Kidney (tissue), 14 donors: ENCODE results near the gene CNTROB. TPM values are rescaled to one million over a fixed set of nuclear protein-coding genes. Genes with fewer than 3 reads are reported as not detected.
A peak's percentile ranks its signal among the peaks of the same experiment; 100 is the strongest.

Experiments used
- DNase-seq, 5 donors: peaks; one replicate each; pipeline ENCODE4 v3.0.0-alpha.2; 2013 to 2020
- FAIRE-seq: peaks from 2 replicates; lab custom pipeline; 2012; peaks lifted over from hg19 to GRCh38; lab: Jason Lieb, UNC
- H3K27ac ChIP-seq, 2 donors: one replicate each; pipeline ENCODE4 v1.7.0; 2013; ENCODE audit warnings: low read depth in 2 of 2, low read length in 2 of 2, inconsistent platforms in 1 of 2
- H3K27me3 ChIP-seq: one replicate; pipeline ENCODE4 v1.7.1; 2013; ENCODE audit warnings: low read length, inconsistent platforms; ENCODE audit not compliant: control insufficient read depth, insufficient read depth
- H3K36me3 ChIP-seq, 3 donors: one replicate each; pipeline versions ENCODE4 v1.7.0 to v1.7.1; 2013; ENCODE audit warnings: low read length in 3 of 3, control low read depth in 1 of 3, inconsistent platforms in 1 of 3; ENCODE audit not compliant: insufficient read depth in 3 of 3, control insufficient read depth in 2 of 3
- H3K4me1 ChIP-seq, 3 donors: one replicate each; pipeline versions ENCODE4 v1.7.0 to v1.7.1; 2013; ENCODE audit warnings: low read length in 3 of 3, inconsistent platforms in 1 of 3, low read depth in 1 of 3; ENCODE audit not compliant: control insufficient read depth in 2 of 3, insufficient read depth in 2 of 3
- H3K4me3 ChIP-seq, 3 donors: one replicate each; pipeline versions ENCODE4 v1.7.0 to v1.8.1; 2013; ENCODE audit warnings: low read length in 3 of 3, control low read depth in 1 of 3, inconsistent platforms in 1 of 3
- H3K9ac ChIP-seq, 3 donors: one replicate each; pipeline versions ENCODE4 v1.7.0 to v1.7.1; 2013; ENCODE audit warnings: low read length in 3 of 3, control low read depth in 1 of 3, inconsistent platforms in 1 of 3
- H3K9me3 ChIP-seq, 3 donors: one replicate each; pipeline versions ENCODE4 v1.7.0 to v1.7.1; 2013; ENCODE audit warnings: low read length in 3 of 3, control low read depth in 1 of 3, inconsistent platforms in 1 of 3; ENCODE audit not compliant: control insufficient read depth in 2 of 3, insufficient read depth in 1 of 3
- intact Hi-C: fragments of 100-400 bp; cut with DNase I; formaldehyde crosslinking; loops from one replicate; pipeline ENCODE4 v1.11.1; 2022
- polyA plus RNA-seq: library from polyadenylated mRNA; stranded (reverse); fragments of 350-450 nt; fragmentation: Illumina TruSeq; extraction: RNeasy Lipid Tissue Mini Kit (QIAGEN cat#74804); gene quantifications from one replicate; pipeline ENCODE4 v1.2.3, GENCODE V29; 2014; ENCODE audit warnings: low read depth, low replicate concordance; ENCODE audit not compliant: insufficient read depth
- total RNA-seq: library from RNA; stranded (reverse); fragmentation: NEBNext Ultra II Directional; extraction: Animal tissue kit (Norgen Biotek cat#: 25700); gene quantifications from one replicate; pipeline ENCODE4 v1.2.1, GENCODE V29; 2021
- TF ChIP-seq, protein P1 (sequence below): IDR thresholded peaks from 3 replicates; pipeline ENCODE4 v1.5.1; 2012; ENCODE audit warnings: mild to moderate bottlenecking, moderate library complexity, borderline replicate concordance; ENCODE audit not compliant: insufficient read depth; ENCODE audit errors: extremely low read depth
- donor health status: control.
- donor health status: control.
- donor health status: control.
- donor health status: control.
- donor health status: control.
- donor health status: DM: yes; HTN: yes; CAD: no.
- donor health status: Normal renal cell carcinoma (clear cell type).

Gene CNTROB
- total and polyA plus RNA-seq, 2 donors from 2014 or later, result 11.6 to 27.5 TPM

DNA sequence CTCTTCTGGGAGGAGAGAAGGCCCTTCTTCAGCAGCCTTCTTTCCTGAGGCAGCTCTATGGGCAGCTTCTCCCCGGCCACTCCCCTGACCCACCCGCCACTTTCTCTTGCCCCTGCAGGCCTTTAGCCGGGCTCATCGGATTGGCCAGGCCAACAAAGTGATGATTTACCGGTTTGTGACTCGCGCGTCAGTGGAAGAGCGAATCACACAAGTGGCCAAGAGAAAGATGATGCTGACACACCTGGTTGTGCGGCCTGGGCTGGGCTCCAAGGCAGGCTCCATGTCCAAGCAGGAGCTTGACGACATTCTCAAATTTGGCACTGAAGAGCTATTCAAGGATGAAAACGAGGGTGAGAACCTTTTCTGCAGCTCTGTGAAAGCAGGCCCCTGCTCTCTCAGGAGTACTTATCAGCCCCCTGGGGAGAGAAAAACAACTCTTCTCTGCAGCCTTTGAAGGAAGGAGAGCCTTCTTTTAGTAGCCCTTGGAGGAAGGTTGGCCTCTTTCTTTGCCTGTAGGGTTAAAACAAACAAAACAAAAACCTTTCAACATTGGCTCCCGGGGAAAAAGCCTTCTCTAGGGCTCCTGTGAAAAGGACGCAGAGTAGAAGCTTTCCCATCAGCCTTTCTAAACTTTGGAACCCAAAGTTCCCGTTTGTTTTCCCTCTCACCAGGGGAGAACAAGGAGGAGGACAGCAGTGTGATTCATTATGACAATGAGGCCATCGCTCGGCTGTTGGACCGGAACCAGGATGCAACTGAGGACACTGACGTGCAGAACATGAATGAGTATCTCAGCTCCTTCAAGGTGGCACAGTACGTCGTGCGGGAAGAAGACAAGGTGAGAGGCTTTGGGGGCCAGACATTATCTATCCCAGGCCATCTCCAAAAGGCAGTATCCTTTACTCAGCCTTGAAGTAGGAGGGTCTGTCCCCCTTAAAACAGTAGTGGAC lies 28.6 kb upstream of the CNTROB start:
- H3K9me3 ChIP-seq, result no peaks in the 10 kb centered on the region
- no peak for FAIRE-seq
- peaks cover 13 to 76% (median 46%) of the 10 kb centered on the region in 3 donors for H3K36me3 ChIP-seq
- H3K27ac ChIP-seq, result no peak overlapping the region
- no peaks in the 10 kb centered on the region for H3K4me1 ChIP-seq
- no peak overlapping the region for H3K4me3 ChIP-seq
- intact Hi-C loops, result no loop called here
- H3K27me3 ChIP-seq, result no peaks in the 10 kb centered on the region
- DNase-seq, result peak in 2 of 5 donors; percentile 12 to 19
- TF ChIP-seq, protein P1, sequence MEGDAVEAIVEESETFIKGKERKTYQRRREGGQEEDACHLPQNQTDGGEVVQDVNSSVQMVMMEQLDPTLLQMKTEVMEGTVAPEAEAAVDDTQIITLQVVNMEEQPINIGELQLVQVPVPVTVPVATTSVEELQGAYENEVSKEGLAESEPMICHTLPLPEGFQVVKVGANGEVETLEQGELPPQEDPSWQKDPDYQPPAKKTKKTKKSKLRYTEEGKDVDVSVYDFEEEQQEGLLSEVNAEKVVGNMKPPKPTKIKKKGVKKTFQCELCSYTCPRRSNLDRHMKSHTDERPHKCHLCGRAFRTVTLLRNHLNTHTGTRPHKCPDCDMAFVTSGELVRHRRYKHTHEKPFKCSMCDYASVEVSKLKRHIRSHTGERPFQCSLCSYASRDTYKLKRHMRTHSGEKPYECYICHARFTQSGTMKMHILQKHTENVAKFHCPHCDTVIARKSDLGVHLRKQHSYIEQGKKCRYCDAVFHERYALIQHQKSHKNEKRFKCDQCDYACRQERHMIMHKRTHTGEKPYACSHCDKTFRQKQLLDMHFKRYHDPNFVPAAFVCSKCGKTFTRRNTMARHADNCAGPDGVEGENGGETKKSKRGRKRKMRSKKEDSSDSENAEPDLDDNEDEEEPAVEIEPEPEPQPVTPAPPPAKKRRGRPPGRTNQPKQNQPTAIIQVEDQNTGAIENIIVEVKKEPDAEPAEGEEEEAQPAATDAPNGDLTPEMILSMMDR, result no peak
- H3K9ac ChIP-seq, result no peak overlapping the region

DNA sequence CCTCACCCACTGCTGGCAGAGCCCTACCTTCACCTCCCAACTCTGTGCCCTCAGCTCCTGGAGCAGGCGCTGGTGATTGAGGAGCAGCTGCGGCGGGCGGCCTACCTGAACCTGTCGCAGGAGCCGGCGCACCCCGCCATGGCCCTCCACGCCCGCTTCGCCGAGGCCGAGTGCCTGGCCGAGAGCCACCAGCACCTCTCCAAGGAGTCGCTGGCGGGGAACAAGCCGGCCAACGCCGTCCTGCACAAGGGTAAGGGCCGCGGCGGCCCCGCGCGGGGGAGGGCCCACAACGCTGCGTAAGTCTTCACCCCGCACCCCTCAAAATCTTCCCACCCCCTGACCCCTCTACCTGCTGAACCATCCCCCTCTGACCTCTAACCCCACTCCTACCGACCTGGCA lies 22.9 kb upstream of the CNTROB start:
- Histone ChIP-seq H3K36me3 (peaks cover 7 to 37% (median 31%) of the 10 kb centered on the region in 3 donors), H3K27me3 (no peaks in the 10 kb centered on the region), H3K4me3 (no peak overlapping the region), H3K4me1 (no peaks in the 10 kb centered on the region), H3K9me3 (no peaks in the 10 kb centered on the region), H3K9ac (no peak overlapping the region), H3K27ac (no peak overlapping the region)
- no peak for DNase-seq
- intact Hi-C loops, result no loop called here
- no peak for FAIRE-seq
- TF ChIP-seq, protein P1, result no peak

DNA sequence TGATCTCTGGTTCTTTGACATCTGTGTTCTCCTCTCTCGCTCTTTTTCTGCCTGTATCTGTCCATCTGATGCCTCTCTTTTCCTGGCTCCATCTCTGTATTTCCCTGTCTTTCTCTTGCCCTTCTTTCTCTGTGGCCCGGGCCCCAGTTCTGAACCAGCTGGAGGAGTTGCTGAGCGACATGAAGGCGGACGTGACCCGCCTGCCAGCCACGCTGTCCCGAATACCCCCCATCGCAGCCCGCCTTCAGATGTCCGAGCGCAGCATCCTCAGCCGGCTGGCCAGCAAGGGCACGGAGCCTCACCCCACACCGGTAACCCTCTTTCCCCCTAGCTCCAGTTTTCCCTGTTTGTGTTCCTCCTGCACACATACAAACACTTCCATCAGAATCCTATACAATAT lies 21.7 kb upstream of the CNTROB start:
- TF ChIP-seq, protein P1, result no peak
- no peaks in the 10 kb centered on the region for H3K27me3 ChIP-seq
- no peak overlapping the region for H3K27ac ChIP-seq
- peaks cover 0 to 8% (median 6%) of the 10 kb centered on the region in 3 donors for H3K4me1 ChIP-seq
- peaks cover 7 to 25% (median 24%) of the 10 kb centered on the region in 3 donors for H3K36me3 ChIP-seq
- FAIRE-seq, result no peak
- H3K4me3 ChIP-seq, result no peak overlapping the region
- no peak overlapping the region for H3K9ac ChIP-seq
- intact Hi-C loops, result loop anchor here (5.0 kb wide), 1 partner anchor 77 kb away; no protein-coding TSS in a partner anchor
- no peaks in the 10 kb centered on the region for H3K9me3 ChIP-seq
- DNase-seq, result no peak
